ACHN (cell line): ENCODE results near the gene CHP2.
"Not testable (repeated sequence)": the region's sequence is repeated elsewhere in the genome, so short reads cannot be mapped to it uniquely, and the experiment has no call there.

Experiments
- DNase-seq: peaks from one replicate; pipeline ENCODE4 v3.0.0-alpha.2; 2015
- in situ Hi-C: cut with HindIII; loops from 2 replicates; pipeline ENCODE4 v1.10.0; 2017; ENCODE audit warnings: low sequenced_read_pairs, low pct_ligation_motif_present, low pct_unique_long_range_greater_than_20kb

CHP2 gene

DNA sequence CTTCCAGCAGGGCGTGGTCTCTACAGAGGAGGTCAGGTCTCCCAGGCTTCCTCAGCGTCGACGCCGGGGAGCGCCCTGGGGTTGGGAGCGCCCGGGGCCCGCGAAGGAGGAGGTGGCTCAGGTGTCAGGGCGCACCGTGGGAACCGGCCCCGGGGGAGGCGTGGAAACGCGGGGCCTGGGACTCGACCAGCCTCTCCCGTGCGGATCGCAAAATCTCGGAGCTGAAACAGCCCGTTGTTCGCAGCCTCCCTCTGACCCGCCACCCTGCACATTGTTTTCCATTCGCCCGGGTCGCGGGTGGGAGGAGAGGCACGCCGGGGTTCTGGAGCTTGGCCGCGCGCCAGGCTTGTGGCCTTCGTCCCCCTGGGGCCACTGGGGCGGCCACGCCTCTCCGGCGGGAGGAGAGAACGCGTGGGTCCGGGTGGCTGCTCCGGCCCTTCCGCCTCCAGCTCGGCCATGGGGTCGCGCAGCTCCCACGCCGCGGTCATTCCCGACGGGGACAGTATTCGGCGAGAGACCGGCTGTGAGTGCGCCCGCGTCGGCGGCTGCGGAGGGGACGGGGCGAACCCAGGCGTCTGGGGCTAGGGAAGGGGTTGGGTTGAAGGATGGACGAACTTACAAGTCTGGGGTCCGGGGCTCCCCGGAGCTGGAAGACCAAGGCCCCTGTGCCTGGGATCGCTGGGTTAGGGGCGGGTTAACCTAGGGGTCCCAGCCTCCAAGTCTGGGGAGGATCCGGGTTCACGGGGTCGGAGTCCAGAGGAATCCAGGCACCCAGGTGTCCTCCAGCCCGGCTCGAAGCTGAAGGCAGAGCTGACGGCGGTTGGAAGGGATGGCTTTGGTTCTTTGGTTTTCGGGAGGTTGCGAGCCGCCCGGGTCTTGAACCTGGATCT lies at the start of gene CHP2:
TSS of gene CHP2 (plus strand) at position 433 of the 890 bp plus-strand sequence. CDS start at position 457, 24 bp downstream.
- in situ Hi-C loops: no loop called here

DNA sequence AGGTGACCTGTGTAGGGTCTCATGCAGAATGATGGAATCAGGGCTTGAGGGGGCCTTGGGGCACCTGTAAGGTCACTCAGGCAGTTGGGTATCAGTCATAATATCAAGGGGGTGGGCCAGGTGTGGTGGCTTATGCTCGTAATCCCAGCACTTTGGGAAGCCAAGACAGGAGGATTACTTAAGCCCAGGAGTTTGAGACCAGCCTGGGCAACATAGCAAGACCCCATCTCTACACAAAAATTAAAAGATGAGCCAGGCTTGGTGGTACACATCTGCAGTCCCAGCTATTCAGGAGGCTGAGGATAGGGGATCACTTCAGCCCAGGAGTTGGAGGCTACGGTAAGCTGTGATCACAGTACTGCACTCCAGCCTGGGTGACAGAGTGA lies 49.3 kb upstream of the CHP2 start:
- no peak for DNase-seq

More for the DNA sequence above, at the start of gene CHP2:
- no peak for DNase-seq

GRCh38 chr16:23706439-23706838 lies 48.4 kb upstream of the CHP2 start:
- in situ Hi-C loops: no loop called here
- no peak for DNase-seq

More for the DNA sequence above, 49.3 kb upstream of the CHP2 start:
- in situ Hi-C loops: no loop called here

- in situ Hi-C loops: no loop called here
- DNase-seq: no peak
Observed at GRCh38 chr16:23709536-23709935, 45.3 kb upstream of the CHP2 start.

DNA sequence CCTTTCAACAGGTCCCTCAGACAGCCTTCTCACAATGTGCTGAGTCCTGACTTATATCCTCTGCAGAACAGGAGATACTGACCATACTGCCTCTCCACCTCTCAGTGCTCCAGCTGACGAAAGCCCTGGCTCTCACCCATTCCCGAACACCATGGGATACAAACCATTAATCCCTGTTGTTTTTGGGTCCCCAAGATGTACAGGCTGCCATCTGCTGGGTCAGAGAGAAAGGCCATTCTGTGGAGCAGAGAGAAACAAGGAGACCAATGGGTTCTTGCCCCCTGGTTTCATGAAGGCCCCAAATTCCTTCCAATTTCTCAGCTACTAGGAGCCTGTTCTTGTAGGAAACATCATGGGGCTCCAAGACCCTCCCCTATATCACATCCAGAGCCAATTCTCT lies 44.8 kb upstream of the CHP2 start:
- in situ Hi-C loops: no loop called here

DNA sequence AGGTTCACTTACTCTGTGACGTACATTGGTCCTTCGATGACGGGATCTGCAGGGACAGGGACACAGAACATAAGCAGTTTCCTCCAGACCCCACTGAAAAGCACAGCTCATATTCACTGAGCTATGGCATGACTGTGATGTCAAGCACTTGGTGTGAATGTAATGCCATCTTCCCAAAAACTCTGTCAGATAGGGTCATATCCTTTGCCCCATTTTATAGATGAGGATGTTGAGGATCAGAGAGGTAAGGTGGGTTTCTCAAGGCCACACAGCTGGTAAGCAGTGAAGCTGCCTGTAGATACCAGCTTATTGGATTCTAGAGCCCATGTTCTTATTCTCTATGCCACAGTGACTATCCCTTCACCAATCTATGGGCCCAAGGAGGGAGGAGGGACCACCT lies 44.3 kb upstream of the CHP2 start:
- no peak for DNase-seq
- in situ Hi-C loops: no loop called here

More for the DNA sequence above, 44.8 kb upstream of the CHP2 start:
- peak; percentile 41 for DNase-seq

DNA sequence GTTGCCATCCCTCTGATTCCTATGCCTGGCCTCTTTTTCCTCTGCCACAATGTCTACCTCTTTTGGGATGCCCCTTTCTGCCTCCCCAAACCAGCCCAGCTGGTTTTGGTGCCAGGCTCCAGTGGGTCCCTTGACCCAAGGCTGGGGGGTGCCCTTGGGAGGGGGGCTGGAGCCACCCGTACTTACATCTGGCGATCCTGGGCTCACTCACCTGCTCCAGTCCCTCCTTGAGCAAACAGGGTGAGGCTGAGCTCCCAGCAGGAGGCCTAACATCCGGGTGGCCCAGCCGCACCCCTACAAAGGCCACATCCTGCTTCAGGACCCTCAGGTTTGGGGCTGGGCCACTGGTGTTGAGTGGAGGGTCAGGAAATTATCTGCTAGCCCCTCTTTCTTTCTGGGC lies 43.0 kb upstream of the CHP2 start:
- no peak for DNase-seq
- in situ Hi-C loops: no loop called here

GRCh38 chr16:23712976-23713375 lies 41.9 kb upstream of the CHP2 start, which contains the start of gene ERN2:
ERN2 (minus strand) TSS chr16:23713222; CDS start chr16:23713187, 35 bp downstream.
- in situ Hi-C loops: no loop called here

DNA sequence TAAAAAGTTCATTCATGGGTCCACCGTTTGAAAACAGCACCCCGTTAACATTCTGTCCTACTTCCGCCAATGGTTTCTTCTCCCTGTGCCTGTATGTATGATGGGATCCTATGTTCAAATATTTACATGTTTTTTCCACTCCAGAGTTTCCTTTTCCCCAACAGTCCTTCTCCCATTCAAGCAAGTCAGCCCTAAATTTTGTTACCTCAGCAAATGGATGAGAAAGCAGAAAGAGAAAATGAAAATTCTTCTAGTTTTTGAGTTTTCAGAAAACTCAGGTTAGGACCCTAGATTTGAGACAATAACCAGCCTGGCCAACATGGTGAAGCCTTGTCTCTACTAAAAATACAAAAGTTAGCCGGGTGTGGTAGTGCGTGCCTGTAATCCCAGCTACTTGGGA lies 38.3 kb upstream of the CHP2 start:
- DNase-seq: no peak
- in situ Hi-C loops: no loop called here

More at GRCh38 chr16:23712976-23713375, 41.9 kb upstream of the CHP2 start, which contains the start of gene ERN2:
- DNase-seq: no peak

- in situ Hi-C loops: not testable (repeated sequence)
Observed at GRCh38 chr16:23722613-23723240, 32.1 kb upstream of the CHP2 start.

GRCh38 chr16:23724096-23724784 lies 30.6 kb upstream of the CHP2 start:
- DNase-seq: no peak
- in situ Hi-C loops: no loop called here

More at GRCh38 chr16:23722613-23723240, 32.1 kb upstream of the CHP2 start:
- not testable (repeated sequence) for DNase-seq

DNA sequence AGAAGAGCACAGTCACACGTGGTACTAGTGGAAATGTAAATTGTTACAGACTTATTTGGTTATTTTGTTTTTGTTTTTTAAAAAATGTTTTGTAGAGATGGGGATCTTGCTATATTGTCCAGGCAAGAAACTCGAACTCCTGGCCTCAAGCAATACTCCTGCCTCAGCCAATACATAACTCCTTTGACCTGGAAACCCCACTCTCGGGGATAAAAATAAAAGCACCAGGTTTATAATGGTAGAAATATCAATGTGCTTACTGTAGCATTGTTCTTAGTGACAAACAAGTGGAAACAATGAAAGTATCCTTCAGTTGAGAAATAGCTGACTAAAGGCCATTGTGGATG lies 30.1 kb upstream of the CHP2 start:
- in situ Hi-C loops: no loop called here
- DNase-seq: no peak

DNA sequence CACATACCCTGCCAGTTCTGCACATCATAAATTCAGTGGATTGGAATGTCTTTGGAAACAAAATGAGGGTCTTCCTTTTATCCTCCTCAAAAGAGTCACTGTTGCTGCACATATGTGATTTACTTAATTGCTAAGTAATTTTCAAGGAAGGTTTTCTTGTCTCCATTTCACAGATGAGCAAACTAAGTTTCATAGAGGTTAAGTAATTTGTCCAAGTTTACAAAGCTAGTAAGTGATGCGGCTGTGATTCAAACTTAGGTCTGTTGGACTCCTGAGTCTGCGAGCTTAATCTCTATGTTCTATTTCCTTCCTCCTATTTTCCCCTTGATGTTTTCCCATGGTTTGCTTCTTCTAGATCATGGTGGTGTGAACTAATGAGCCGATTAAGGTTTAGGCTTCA lies 28.1 kb upstream of the CHP2 start:
- in situ Hi-C loops: no loop called here
- DNase-seq: no peak

DNA sequence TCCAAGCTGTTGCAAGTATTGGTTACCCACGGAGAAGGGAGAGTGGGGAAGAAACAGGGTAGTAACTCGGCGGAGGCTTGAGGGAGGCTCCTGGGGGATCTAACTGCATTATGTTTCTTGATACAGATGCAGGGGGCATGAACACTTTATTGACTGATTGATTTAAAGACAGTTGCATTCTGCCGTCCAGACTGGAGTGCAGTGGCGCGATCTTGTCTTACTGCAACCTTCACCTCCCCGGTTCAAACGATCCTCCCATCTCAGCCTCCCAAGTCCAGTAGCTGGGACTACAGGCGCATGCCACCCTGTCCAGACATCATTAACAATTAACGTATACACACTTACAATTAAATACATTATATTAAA lies 26.7 kb upstream of the CHP2 start:
- no peak for DNase-seq
- in situ Hi-C loops: no loop called here

GRCh38 chr16:23729503-23730424 lies 25.1 kb upstream of the CHP2 start:
- in situ Hi-C loops: no loop called here
- peak; percentile 64 for DNase-seq

- DNase-seq: no peak
- in situ Hi-C loops: no loop called here
Observed at GRCh38 chr16:23734176-23734893, 20.5 kb upstream of the CHP2 start.

DNA sequence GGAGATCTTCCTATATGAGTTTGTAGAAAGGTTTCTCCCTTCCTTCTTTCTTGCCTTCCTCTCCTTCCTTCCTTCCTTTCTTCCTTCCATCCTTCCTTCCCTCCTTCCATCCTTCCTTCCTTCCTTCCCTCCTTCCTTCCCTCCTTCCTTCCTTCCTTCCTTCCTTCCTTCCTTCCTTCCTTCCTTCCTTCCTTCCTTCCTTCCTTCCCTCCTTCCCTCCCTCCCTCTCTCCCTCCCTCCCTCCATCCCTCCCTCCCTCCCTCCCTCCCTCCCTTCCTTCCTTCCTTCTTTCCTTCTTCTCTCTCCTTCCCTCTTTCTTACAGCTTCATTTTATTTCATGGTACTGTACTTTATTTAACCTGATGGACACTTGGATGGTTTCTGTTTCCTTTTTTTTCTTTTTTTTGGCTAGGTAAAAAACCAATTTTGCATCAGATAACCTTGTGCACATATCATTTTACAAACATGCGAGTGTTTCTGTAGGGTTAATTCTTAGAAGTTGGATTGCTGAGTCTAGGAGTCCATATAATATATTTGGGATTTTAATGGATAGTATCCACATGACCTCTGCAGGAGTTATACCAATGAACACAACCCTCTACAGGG lies 17.3 kb upstream of the CHP2 start:
- DNase-seq, in situ Hi-C loops: not testable (repeated sequence)
